Measurements from ENCODE around the gene AGGF1.

GRCh38 chr5:77035950-77036349 lies 5.7 kb downstream of the AGGF1 start:
- no peak for TF ChIP-seq CTCF (IDR thresholded peaks at IDR 0.05)
- TF ChIP-seq POLR2A (IDR thresholded peaks at IDR 0.05; ENCODE audit: low read length): no peak
- TF ChIP-seq SMC3 (IDR thresholded peaks at IDR 0.05): no peak
- no peak for TF ChIP-seq JUN (IDR thresholded peaks at IDR 0.05)
- no peak for TF ChIP-seq MYC (IDR thresholded peaks at IDR 0.05; ENCODE audit: borderline replicate concordance, low read length)
- no peak for TF ChIP-seq RFX5 (IDR thresholded peaks at IDR 0.05)
- TF ChIP-seq REST (IDR thresholded peaks at IDR 0.05): no peak
- no peak for TF ChIP-seq JUNB (IDR thresholded peaks at IDR 0.05)
- TF ChIP-seq FOSB (CRISPR knock-in tag; IDR thresholded peaks at IDR 0.05): no peak
- no peak for TF ChIP-seq CHD4 (IDR thresholded peaks at IDR 0.05; ENCODE audit: borderline replicate concordance)
- no peak for TF ChIP-seq ZFP36 (IDR thresholded peaks at IDR 0.05; ENCODE audit: borderline replicate concordance, partially characterized antibody)
- no peak for TF ChIP-seq CEBPB (IDR thresholded peaks at IDR 0.05)
- TF ChIP-seq RCOR1 (IDR thresholded peaks at IDR 0.05; ENCODE audit: low read depth, low read length): no peak
